Loucy (cell line): Measurements from ENCODE around the gene AIG1.
"Not testable (repeated sequence)": the region's sequence is repeated elsewhere in the genome, so short reads cannot be mapped to it uniquely, and the experiment has no call there.

Source experiments
- H2AFZ ChIP-seq: fragments of 200-600 bp; sonication (generic); 2 replicates; pipeline ENCODE4 v1.6.0; 2016; ENCODE audit warnings: antibody characterized with exemption, mild to moderate bottlenecking, low read length, moderate library complexity
- H3F3A ChIP-seq: fragments of 200-600 bp; 2 replicates; pipeline ENCODE4 v1.6.0; 2016; ENCODE audit warnings: antibody characterized with exemption, low read depth, mild to moderate bottlenecking
- H3K27me3 ChIP-seq: fragments of 200-600 bp; sonication (generic); 2 replicates; pipeline ENCODE4 v1.6.1; 2014; ENCODE audit warnings: low read length, mild to moderate bottlenecking; ENCODE audit not compliant: insufficient read depth, poor library complexity, severe bottlenecking
- H3K36me3 ChIP-seq: fragments of 200-600 bp; sonication (generic); 2 replicates; pipeline ENCODE4 v1.6.1; 2016; ENCODE audit warnings: low read length; ENCODE audit not compliant: insufficient read depth
- H3K4me1 ChIP-seq: fragments of 200-600 bp; sonication (generic); 2 replicates; pipeline ENCODE4 v1.5.1; 2014; ENCODE audit warnings: low read length, mild to moderate bottlenecking; ENCODE audit not compliant: insufficient read depth, poor library complexity, severe bottlenecking
- H3K4me2 ChIP-seq: fragments of 200-600 bp; sonication (generic); 2 replicates; pipeline ENCODE4 v1.6.0; 2014; ENCODE audit warnings: antibody characterized with exemption, low read length, low read depth, mild to moderate bottlenecking; ENCODE audit not compliant: poor library complexity, severe bottlenecking
- H3K4me3 ChIP-seq: fragments of 200-600 bp; sonication (generic); 2 replicates; pipeline ENCODE4 v1.5.1; 2014; ENCODE audit warnings: low read length, mild to moderate bottlenecking, mixed read lengths; ENCODE audit not compliant: poor library complexity, severe bottlenecking
- H3K79me2 ChIP-seq: fragments of 200-600 bp; sonication (generic); 2 replicates; pipeline ENCODE4 v1.6.1; 2014; ENCODE audit warnings: low read length; ENCODE audit not compliant: insufficient read depth
- H3K9ac ChIP-seq: fragments of 200-600 bp; sonication (generic); 2 replicates; pipeline ENCODE4 v1.6.0; 2014; ENCODE audit warnings: mild to moderate bottlenecking, low read depth, low read length, moderate library complexity; ENCODE audit not compliant: poor library complexity, severe bottlenecking
- H3K9me2 ChIP-seq: fragments of 200-600 bp; sonication (generic); replicated peaks from 2 replicates; pipeline ENCODE4 v1.6.1; 2016; ENCODE audit warnings: low read depth, low read length, mixed read lengths
- H3K9me3 ChIP-seq: fragments of 200-600 bp; sonication (generic); 2 replicates; pipeline ENCODE4 v1.6.1; 2014; ENCODE audit warnings: mild to moderate bottlenecking, antibody characterized with exemption, low read length, low read depth; ENCODE audit not compliant: insufficient read depth
- H4K20me1 ChIP-seq: fragments of 200-600 bp; sonication (generic); 2 replicates; pipeline ENCODE4 v1.6.0; 2014; ENCODE audit warnings: antibody characterized with exemption, low read length, mild to moderate bottlenecking; ENCODE audit not compliant: insufficient read depth, poor library complexity, severe bottlenecking
- EZH2phosphoT487 ChIP-seq: fragments of 200-600 bp; IDR thresholded peaks from 2 replicates; pipeline ENCODE4 v1.6.1; 2018; ENCODE audit warnings: antibody characterized with exemption, mild to moderate bottlenecking, moderate library complexity, borderline replicate concordance
- TF ChIP-seq, protein P1 (sequence below): fragments of 200-600 bp; sonication (generic); conservative IDR thresholded peaks from 2 replicates; pipeline ENCODE4 v1.5.1; 2014; ENCODE audit warnings: mild to moderate bottlenecking, antibody characterized with exemption, low read length

AIG1 gene

DNA sequence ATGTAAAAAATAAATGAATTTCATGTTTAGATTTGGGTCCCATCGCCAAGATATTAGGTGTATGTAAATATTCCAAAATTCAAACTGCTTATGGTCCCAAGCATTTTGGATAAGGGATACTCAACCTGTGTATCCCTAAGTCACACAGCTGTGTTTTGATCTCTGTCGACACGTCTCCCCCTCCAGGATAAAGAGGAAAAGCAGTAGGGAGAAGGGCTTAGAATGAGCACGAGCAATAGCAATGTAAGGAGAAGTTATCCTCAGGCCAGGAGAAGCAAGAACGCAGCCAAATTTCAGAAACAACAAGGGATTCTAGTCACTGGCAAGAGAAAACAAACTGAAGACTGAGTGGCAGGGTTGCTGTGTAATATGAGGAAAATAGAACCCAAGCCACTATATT, 181.2 kb downstream of the AIG1 start:
- no peak overlapping the region for H3K9ac ChIP-seq
- H3K4me2 ChIP-seq, result no peak overlapping the region
- no peaks in the 10 kb centered on the region for H3K4me1 ChIP-seq
- no peaks in the 10 kb centered on the region for H3F3A ChIP-seq
- no peaks in the 10 kb centered on the region for H3K27me3 ChIP-seq
- H3K9me2 ChIP-seq, result no peaks in the 10 kb centered on the region
- no peaks in the 10 kb centered on the region for H3K79me2 ChIP-seq
- no peaks in the 10 kb centered on the region for H4K20me1 ChIP-seq
- H3K4me3 ChIP-seq, result no peak overlapping the region
- peaks cover 11% of the 10 kb centered on the region; the same call in 1 of the 2 replicates for H3K9me3 ChIP-seq
- H2AFZ ChIP-seq, result no peak overlapping the region
- no peaks in the 10 kb centered on the region for H3K36me3 ChIP-seq
- TF ChIP-seq, protein P1, sequence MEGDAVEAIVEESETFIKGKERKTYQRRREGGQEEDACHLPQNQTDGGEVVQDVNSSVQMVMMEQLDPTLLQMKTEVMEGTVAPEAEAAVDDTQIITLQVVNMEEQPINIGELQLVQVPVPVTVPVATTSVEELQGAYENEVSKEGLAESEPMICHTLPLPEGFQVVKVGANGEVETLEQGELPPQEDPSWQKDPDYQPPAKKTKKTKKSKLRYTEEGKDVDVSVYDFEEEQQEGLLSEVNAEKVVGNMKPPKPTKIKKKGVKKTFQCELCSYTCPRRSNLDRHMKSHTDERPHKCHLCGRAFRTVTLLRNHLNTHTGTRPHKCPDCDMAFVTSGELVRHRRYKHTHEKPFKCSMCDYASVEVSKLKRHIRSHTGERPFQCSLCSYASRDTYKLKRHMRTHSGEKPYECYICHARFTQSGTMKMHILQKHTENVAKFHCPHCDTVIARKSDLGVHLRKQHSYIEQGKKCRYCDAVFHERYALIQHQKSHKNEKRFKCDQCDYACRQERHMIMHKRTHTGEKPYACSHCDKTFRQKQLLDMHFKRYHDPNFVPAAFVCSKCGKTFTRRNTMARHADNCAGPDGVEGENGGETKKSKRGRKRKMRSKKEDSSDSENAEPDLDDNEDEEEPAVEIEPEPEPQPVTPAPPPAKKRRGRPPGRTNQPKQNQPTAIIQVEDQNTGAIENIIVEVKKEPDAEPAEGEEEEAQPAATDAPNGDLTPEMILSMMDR, result no peak
- no peak for TF ChIP-seq EZH2phosphoT487

DNA sequence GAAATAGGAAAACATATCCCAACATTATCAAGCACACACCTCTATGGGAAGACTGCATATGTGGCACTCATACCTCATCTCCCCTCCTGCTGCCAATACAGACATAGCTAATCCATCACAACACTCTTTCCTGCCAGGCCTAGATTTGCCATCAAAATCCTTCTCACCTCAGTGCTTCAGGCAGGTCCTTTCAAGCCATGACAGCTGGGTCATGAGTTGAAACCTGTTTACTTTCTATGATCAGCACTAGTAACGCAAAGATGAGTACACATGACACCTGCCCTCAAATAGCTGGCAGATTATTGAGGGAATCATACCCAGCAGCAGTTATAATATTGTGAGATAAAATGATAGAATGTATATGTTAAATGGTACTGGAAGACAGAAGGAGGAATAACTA, 183.1 kb downstream of the AIG1 start:
- H3K4me2 ChIP-seq, result no peak overlapping the region
- H3F3A ChIP-seq, result no peaks in the 10 kb centered on the region
- no peak overlapping the region for H3K4me3 ChIP-seq
- TF ChIP-seq, protein P1, result no peak
- no peak for TF ChIP-seq EZH2phosphoT487
- H3K4me1 ChIP-seq, result no peaks in the 10 kb centered on the region
- no peaks in the 10 kb centered on the region for H3K9me2 ChIP-seq
- no peak overlapping the region for H3K9ac ChIP-seq
- no peaks in the 10 kb centered on the region for H4K20me1 ChIP-seq
- no peaks in the 10 kb centered on the region for H3K79me2 ChIP-seq
- H3K36me3 ChIP-seq, result no peaks in the 10 kb centered on the region
- no peaks in the 10 kb centered on the region for H3K27me3 ChIP-seq
- H2AFZ ChIP-seq, result no peak overlapping the region
- H3K9me3 ChIP-seq, result peaks cover 11% of the 10 kb centered on the region; the same call in 1 of the 2 replicates

DNA sequence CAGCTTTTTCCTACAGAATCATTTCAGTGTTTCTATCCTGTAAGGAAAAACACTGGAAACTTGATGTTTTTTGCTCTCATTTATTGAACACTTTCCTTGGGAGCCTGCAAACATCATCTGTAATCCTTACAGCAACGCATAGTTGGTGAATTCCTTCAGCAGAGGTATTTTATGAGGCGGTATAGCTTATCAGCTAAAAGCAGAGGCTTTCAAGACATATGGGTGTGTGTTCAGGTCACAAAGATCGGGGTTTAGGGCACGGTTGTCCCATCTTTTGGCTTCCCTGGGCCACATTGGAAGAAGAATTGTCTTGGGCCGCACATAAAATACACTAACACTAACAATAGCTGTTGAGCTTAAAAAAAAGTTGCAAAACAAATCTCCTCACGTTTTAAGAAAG, 185.0 kb downstream of the AIG1 start:
- Histone ChIP-seq H3K9ac (no peak overlapping the region), H2AFZ (no peak overlapping the region), H3K9me3 (peaks cover 11% of the 10 kb centered on the region; the same call in 1 of the 2 replicates), H3K79me2 (no peaks in the 10 kb centered on the region), H3K27me3 (no peaks in the 10 kb centered on the region), H3K4me1 (no peaks in the 10 kb centered on the region), H3F3A (no peaks in the 10 kb centered on the region), H3K4me2 (no peak overlapping the region), H3K36me3 (no peaks in the 10 kb centered on the region), H3K9me2 (no peaks in the 10 kb centered on the region), H3K4me3 (no peak overlapping the region), H4K20me1 (no peaks in the 10 kb centered on the region)
- TF ChIP-seq EZH2phosphoT487, result no peak
- TF ChIP-seq, protein P1, result no peak

DNA sequence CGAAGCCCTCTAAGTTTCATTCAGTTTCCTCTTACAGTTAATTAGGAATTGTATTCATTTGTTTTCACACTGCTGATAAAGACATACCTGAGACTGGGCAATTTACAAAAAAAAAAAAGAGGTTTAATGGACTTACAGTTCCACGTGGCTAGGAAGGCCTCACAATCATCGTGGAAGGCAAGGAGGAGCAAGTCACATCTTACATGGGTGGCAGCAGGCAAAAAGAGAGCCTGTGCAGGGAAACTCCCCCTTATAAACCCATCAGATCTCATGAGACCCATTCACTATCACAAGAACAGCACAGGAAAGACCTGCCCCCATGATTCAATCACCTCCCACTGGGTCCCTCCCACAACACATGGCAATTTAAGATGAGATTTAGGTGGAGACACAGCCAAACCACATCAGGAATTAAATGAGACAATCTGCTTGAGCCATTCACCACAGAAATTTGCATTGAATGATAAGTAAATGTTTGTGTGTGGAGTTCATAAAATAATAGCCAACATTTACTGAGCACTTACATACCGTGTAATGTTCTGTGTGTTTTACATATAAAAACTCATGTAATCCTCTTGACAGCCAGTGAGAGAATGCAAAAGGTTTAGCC, 185.6 kb downstream of the AIG1 start:
- not testable (repeated sequence) for H2AFZ ChIP-seq, H3K4me1 ChIP-seq, H3K4me3 ChIP-seq, H3F3A ChIP-seq, H3K79me2 ChIP-seq, H3K36me3 ChIP-seq, H3K27me3 ChIP-seq, H3K9ac ChIP-seq, H3K4me2 ChIP-seq, H4K20me1 ChIP-seq, H3K9me2 ChIP-seq
- peaks cover 11% of the 10 kb centered on the region; the same call in 1 of the 2 replicates for H3K9me3 ChIP-seq
